Upper lobe of right lung (tissue), 1 donor: Measurements from ENCODE around the gene SEPTIN8. TPM values are rescaled to one million over a fixed set of nuclear protein-coding genes. Genes with fewer than 3 reads are reported as not detected.
A peak's percentile ranks its signal among the peaks of the same experiment; 100 is the strongest.

Source experiments
- ATAC-seq: fragments of 200-7000 bp; cut with Tn5 transposase; one replicate; pipeline ENCODE4 v1.9.1; 2020; ENCODE audit warnings: mild to moderate bottlenecking, moderate library complexity
- DNase-seq: peaks from one replicate; pipeline ENCODE4 v3.0.0-alpha.2; 2020
- H3K27ac ChIP-seq: fragments of 200-600 bp; one replicate; pipeline ENCODE4 v1.8.0; 2022
- H3K27me3 ChIP-seq: fragments of 200-600 bp; one replicate; pipeline ENCODE4 v1.8.0; 2022; ENCODE audit warnings: mild to moderate bottlenecking
- H3K36me3 ChIP-seq: fragments of 200-600 bp; one replicate; pipeline ENCODE4 v1.8.0; 2022
- H3K4me1 ChIP-seq: fragments of 200-600 bp; one replicate; pipeline ENCODE4 v1.8.0; 2022
- H3K4me3 ChIP-seq: fragments of 200-600 bp; one replicate; pipeline ENCODE4 v1.8.0; 2022; ENCODE audit warnings: mild to moderate bottlenecking
- H3K9me3 ChIP-seq: fragments of 200-600 bp; one replicate; pipeline ENCODE4 v1.8.0; 2022
- CTCF ChIP-seq: fragments of 200-600 bp; IDR thresholded peaks from one replicate; pipeline ENCODE4 v1.8.0; 2022; ENCODE audit warnings: antibody characterized with exemption
- intact Hi-C: fragments of 100-400 bp; cut with DNase I; formaldehyde crosslinking; loops from one replicate; pipeline ENCODE4 v1.11.0; 2022
- total RNA-seq: library from RNA; stranded (reverse); fragmentation: NEBNext Ultra II Directional; extraction: Animal tissue kit (Norgen Biotek cat#: 25700); gene quantifications from one replicate; pipeline ENCODE4 v1.2.1, GENCODE V29; 2021
- donor health status: DM: no; HTN: yes; CAD: no; lungs with severe emphysema.

Gene SEPTIN8
- total RNA-seq, 1 donor from 2014 or later: 42.6 TPM

GRCh38 chr5:132785365-132785764 is 8.3 kb upstream of the SEPTIN8 start:
- no peaks in the 10 kb centered on the region for H3K4me1 ChIP-seq
- TF ChIP-seq CTCF: no peak
- no peak for DNase-seq
- H3K27me3 ChIP-seq: no peaks in the 10 kb centered on the region
- H3K36me3 ChIP-seq: no peaks in the 10 kb centered on the region
- ATAC-seq: no peak
- no peaks in the 10 kb centered on the region for H3K9me3 ChIP-seq
- intact Hi-C loops: no loop called here
- no peak overlapping the region for H3K4me3 ChIP-seq
- no peak overlapping the region for H3K27ac ChIP-seq

DNA sequence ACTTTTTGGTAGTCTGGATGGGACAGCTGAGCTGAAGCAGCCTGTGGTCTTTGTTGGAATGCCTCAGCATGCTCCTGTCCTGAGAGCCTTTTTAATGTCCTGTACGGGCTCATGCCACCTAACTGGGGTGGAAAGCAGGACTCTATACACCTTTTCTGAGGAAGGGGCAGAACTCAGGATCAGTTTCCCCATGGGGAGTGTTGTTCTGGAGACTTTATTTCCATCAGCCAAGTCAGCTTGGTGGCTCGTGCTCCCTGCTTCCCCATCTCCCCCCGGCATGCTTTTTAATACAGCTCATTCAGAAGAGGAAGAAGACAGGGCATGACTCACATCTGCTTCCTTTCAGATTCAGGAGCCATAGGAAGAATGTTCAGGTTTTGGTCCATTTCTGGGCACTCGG is 5.1 kb upstream of the SEPTIN8 start:
- H3K9me3 ChIP-seq: no peaks in the 10 kb centered on the region
- ATAC-seq: peak; percentile 54
- no peak for TF ChIP-seq CTCF
- intact Hi-C loops: no loop called here
- no peak overlapping the region for H3K4me3 ChIP-seq
- H3K36me3 ChIP-seq: no peaks in the 10 kb centered on the region
- peaks cover 3% of the 10 kb centered on the region for H3K27me3 ChIP-seq
- H3K4me1 ChIP-seq: peaks cover 9% of the 10 kb centered on the region
- no peak for DNase-seq
- no peak overlapping the region for H3K27ac ChIP-seq

DNA sequence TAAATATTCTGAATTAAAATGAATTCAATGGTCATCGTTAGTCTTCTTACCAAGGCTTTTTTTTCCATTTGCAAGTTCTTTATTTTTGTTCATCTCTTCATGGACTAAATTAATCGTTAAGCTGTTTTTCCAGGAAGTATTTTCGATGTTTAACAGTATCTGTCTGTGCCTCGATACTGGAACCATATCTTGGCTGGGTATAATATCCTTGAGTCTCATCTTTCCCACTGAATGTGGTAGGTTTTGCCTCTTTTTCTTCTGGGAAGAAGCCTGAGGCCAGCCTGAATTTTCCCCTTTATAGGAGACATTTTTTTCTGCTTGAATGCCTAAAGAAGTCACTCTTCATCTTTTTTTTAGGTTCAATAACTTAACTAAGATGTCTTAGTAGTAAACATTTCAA is 4.0 kb upstream of the SEPTIN8 start:
- DNase-seq (no peak), ATAC-seq (no peak)
- H3K4me1 ChIP-seq: peaks cover 14% of the 10 kb centered on the region
- H3K9me3 ChIP-seq: no peaks in the 10 kb centered on the region
- intact Hi-C loops: no loop called here
- H3K36me3 ChIP-seq: no peaks in the 10 kb centered on the region
- no peak overlapping the region for H3K27ac ChIP-seq
- TF ChIP-seq CTCF: no peak
- H3K4me3 ChIP-seq: no peak overlapping the region
- H3K27me3 ChIP-seq: peaks cover 3% of the 10 kb centered on the region

DNA sequence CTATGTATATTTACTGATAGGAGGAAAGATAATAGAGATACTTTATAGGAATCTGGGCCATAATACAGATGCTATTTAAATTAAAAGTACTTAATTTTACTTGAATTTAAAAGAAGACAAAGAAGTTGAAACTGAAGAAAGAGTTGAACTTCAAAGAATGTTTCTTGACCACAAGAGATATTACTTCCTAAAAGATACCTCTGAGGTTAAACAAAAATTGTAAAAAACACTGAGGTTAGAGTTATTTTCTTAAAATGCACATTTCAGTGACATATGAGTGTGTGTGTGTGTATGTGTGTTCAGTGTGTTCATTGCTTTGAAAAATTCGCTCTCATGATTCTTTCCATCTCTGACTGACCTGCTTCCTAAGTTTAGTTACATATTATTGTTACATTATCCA is 3.5 kb upstream of the SEPTIN8 start:
- intact Hi-C loops: no loop called here
- no peak overlapping the region for H3K27ac ChIP-seq
- peaks cover 16% of the 10 kb centered on the region for H3K4me1 ChIP-seq
- no peak overlapping the region for H3K4me3 ChIP-seq
- no peak for TF ChIP-seq CTCF
- DNase-seq: no peak
- H3K27me3 ChIP-seq: peaks cover 3% of the 10 kb centered on the region
- no peaks in the 10 kb centered on the region for H3K36me3 ChIP-seq
- H3K9me3 ChIP-seq: no peaks in the 10 kb centered on the region
- ATAC-seq: no peak

DNA sequence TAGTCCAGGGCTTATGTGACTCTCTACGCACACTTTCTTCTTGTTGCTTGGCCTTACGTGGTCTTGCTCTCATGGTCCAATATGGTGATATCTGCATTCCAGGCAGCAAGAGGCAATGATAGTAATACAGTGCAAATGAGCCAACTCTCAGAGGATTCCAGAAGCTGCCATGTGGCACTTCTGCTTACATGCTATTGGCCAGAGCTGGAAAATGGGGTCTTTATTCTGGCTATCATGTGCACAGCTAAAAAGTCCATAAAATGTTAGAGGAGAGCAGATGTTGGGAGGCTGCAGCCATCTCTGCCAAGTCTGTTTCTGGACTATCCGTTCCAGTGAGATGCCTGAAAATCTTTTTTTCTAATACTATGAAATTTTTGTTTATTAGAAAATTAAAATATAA is 2.9 kb upstream of the SEPTIN8 start:
- TF ChIP-seq CTCF: no peak
- H3K4me1 ChIP-seq: peaks cover 21% of the 10 kb centered on the region
- intact Hi-C loops: no loop called here
- H3K36me3 ChIP-seq: no peaks in the 10 kb centered on the region
- H3K27ac ChIP-seq: no peak overlapping the region
- no peak overlapping the region for H3K4me3 ChIP-seq
- no peaks in the 10 kb centered on the region for H3K9me3 ChIP-seq
- H3K27me3 ChIP-seq: peaks cover 3% of the 10 kb centered on the region
- no peak for DNase-seq
- no peak for ATAC-seq

- no peak for TF ChIP-seq CTCF
- intact Hi-C loops: no loop called here
- no peak for ATAC-seq
- Histone ChIP-seq H3K27me3 (peaks cover 3% of the 10 kb centered on the region), H3K4me1 (peaks cover 26% of the 10 kb centered on the region), H3K27ac (no peak overlapping the region), H3K9me3 (no peaks in the 10 kb centered on the region), H3K36me3 (no peaks in the 10 kb centered on the region), H3K4me3 (no peak overlapping the region)
- no peak for DNase-seq
These were observed 1.8 kb upstream of the SEPTIN8 start for GRCh38 chr5:132778856-132779255.
